NT2/D1 (cell line): ENCODE data around the gene DOCK3.

Experiments used
- SUZ12 ChIP-seq: IDR thresholded peaks from 2 replicates; pipeline ENCODE4 v1.6.1; 2011; ENCODE audit not compliant: insufficient read length, insufficient read depth; ENCODE audit errors: extremely low read depth
- YY1 ChIP-seq: IDR thresholded peaks from 2 replicates; pipeline ENCODE4 v1.6.1; 2011; ENCODE audit not compliant: insufficient read length, insufficient read depth
- ZNF274 ChIP-seq: IDR thresholded peaks from 2 replicates; pipeline ENCODE4 v1.6.1; 2011; ENCODE audit warnings: mild to moderate bottlenecking, low read depth, low read length

- no peak for TF ChIP-seq SUZ12
- TF ChIP-seq ZNF274 = no peak
- no peak for TF ChIP-seq YY1
These were observed 705.2 kb downstream of the DOCK3 start for GRCh38 chr3:51379746-51380455.
